LoVo (cell line): ENCODE measurements around the gene WNT7A.

Source experiments
- DNase-seq: peaks from one replicate; pipeline ENCODE4 v3.0.0-alpha.2; 2016; ENCODE audit warnings: low spot score

Gene WNT7A

GRCh38 chr3:13770170-13771169, 109.4 kb downstream of the WNT7A start:
- DNase-seq, result no peak

- DNase-seq, result no peak
Observed at GRCh38 chr3:13769422-13769821, 110.4 kb downstream of the WNT7A start.

GRCh38 chr3:13768453-13768852, 111.4 kb downstream of the WNT7A start:
- DNase-seq, result no peak

- no peak for DNase-seq
Observed at GRCh38 chr3:13767896-13768295, 112.0 kb downstream of the WNT7A start.

- DNase-seq, result no peak
Observed at GRCh38 chr3:13767030-13767429, 112.8 kb downstream of the WNT7A start.
